Activated naive CD4-positive, alpha-beta T cell treated with anti-CD3 and anti-CD28 coated beads, Interleukin-2, amount 10 ng/mL, durations not matched to agents 7 days and 5 days (primary cell): Measurements from ENCODE around the gene MISP3.
A peak's percentile ranks its signal among the peaks of the same experiment; 100 is the strongest.

Experiments
- CTCF ChIA-PET: fragments of 350-600 bp; sonication (Branson Sonifier 250); formaldehyde crosslinking; loops from one replicate; lab custom pipeline; 2021; ENCODE audit warnings: antibody characterized with exemption; lab: Charles Lee
- DNase-seq: peaks from one replicate; pipeline ENCODE4 v3.0.0-alpha.2; 2020
- H3K27ac Mint-ChIP-seq: one replicate; pipeline ENCODE4 v1.8.0; 2021; ENCODE audit warnings: mild to moderate bottlenecking, moderate library complexity, mixed read lengths
- H3K27me3 Mint-ChIP-seq: one replicate; pipeline ENCODE4 v1.8.0; 2021; ENCODE audit warnings: mild to moderate bottlenecking, mixed read lengths
- H3K36me3 Mint-ChIP-seq: one replicate; pipeline ENCODE4 v1.8.0; 2021; ENCODE audit warnings: mixed read lengths
- H3K4me1 Mint-ChIP-seq: one replicate; pipeline ENCODE4 v1.8.0; 2021; ENCODE audit warnings: mixed read lengths
- H3K4me3 Mint-ChIP-seq: one replicate; pipeline ENCODE4 v1.8.0; 2021; ENCODE audit warnings: mild to moderate bottlenecking, moderate library complexity, mixed read lengths
- H3K9me3 Mint-ChIP-seq: one replicate; pipeline ENCODE4 v1.8.0; 2021; ENCODE audit warnings: mixed read lengths

The MISP3 gene

GRCh38 chr19:14118165-14119051 is 45.8 kb downstream of the MISP3 start:
- DNase-seq, result peak; percentile 56
- H3K9me3 Mint-ChIP-seq, result no peaks in the 10 kb centered on the region
- peak overlapping the region; percentile 86 for H3K4me3 Mint-ChIP-seq
- CTCF ChIA-PET, result interaction anchor here (0.5 kb wide), 1 partner anchor 82 kb away, joined by 3 read pairs; no protein-coding TSS in a partner anchor
- peak overlapping the region; percentile 88 for H3K27ac Mint-ChIP-seq
- no peaks in the 10 kb centered on the region for H3K27me3 Mint-ChIP-seq
- H3K36me3 Mint-ChIP-seq, result peaks cover 18% of the 10 kb centered on the region
- H3K4me1 Mint-ChIP-seq, result peaks cover 43% of the 10 kb centered on the region

- DNase-seq, result no peak
- peaks cover 39% of the 10 kb centered on the region for H3K4me1 Mint-ChIP-seq
- CTCF ChIA-PET, result interaction anchor here (1.6 kb wide), 1 partner anchor 17 kb away, joined by 4 read pairs; the partner anchor contains the start of gene ASF1B
- peak overlapping the region; percentile 39 for H3K27ac Mint-ChIP-seq
- H3K4me3 Mint-ChIP-seq, result peak overlapping the region; percentile 86
- no peaks in the 10 kb centered on the region for H3K9me3 Mint-ChIP-seq
- peaks cover 22% of the 10 kb centered on the region for H3K36me3 Mint-ChIP-seq
- H3K27me3 Mint-ChIP-seq, result no peaks in the 10 kb centered on the region
Measured at GRCh38 chr19:14119146-14119545, 46.6 kb downstream of the MISP3 start.

DNA sequence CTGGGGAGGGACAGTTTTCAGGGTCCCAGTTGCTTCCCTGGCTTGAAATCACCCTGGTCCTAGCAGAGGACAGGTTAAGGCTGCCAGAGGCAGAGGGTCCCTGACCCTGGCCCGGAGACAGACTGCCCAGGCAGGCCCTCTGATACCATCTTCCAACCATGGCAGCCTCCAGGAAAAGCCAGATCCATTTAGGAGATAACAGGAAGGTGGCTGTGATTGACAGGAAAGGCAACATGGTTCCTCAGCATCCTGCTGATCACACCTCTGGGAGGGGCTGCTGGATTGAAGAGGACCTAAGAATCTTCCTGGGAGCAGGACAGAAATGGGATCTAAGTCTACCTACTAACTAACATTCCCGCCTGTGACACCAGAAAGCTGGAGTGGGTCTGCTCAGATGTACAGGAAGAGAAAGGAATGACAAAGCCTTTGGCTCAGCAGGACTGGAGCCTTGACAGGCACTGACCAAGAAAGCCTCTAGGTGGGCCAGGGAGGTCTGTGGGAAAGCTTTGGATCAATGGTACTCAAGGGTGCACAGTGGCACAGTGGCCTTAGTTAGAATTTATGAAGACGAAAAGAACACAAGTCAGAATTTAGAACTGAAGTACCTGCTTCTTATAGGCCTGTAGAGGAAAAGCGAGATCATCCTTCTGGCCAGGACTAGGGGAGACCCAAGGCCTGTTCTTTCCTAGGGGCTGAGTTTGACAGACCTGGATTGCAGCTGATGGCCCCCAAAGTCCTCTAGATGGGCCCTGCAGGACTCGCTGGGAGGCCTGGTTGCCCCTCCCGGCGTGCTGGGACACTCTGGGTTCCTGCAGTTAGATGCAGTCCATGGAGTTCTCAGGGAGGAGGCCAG is 47.3 kb downstream of the MISP3 start:
- no peaks in the 10 kb centered on the region for H3K9me3 Mint-ChIP-seq
- peaks cover 27% of the 10 kb centered on the region for H3K36me3 Mint-ChIP-seq
- peaks cover 33% of the 10 kb centered on the region for H3K4me1 Mint-ChIP-seq
- H3K4me3 Mint-ChIP-seq, result no peak overlapping the region
- no peak overlapping the region for H3K27ac Mint-ChIP-seq
- DNase-seq, result no peak
- CTCF ChIA-PET, result interaction anchor here (1.6 kb wide), 1 partner anchor 17 kb away, joined by 4 read pairs; the partner anchor contains the start of gene ASF1B
- H3K27me3 Mint-ChIP-seq, result no peaks in the 10 kb centered on the region

DNA sequence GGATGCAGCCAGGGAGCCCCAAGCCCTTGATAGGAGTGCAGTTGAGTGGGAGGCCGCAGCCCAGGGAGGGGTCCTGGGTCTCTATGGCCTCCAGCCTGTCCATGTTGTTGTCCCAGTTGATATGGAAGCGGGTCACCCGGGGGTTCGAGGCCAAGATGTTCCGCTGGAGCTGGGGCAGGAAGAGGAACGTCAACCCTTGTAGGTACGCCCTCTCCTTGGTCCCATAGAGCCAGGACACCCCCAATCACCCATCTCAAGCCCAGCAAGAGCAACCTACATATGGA is 47.9 kb downstream of the MISP3 start:
- Mint-ChIP-seq H3K4me3 (no peak overlapping the region), H3K9me3 (no peaks in the 10 kb centered on the region), H3K27ac (no peak overlapping the region), H3K27me3 (no peaks in the 10 kb centered on the region), H3K36me3 (peaks cover 31% of the 10 kb centered on the region), H3K4me1 (peaks cover 29% of the 10 kb centered on the region)
- CTCF ChIA-PET, result interaction anchor here (1.6 kb wide), 1 partner anchor 16 kb away, joined by 4 read pairs; the partner anchor contains the start of gene ASF1B
- no peak for DNase-seq

GRCh38 chr19:14122924-14123323 is 50.3 kb downstream of the MISP3 start:
- H3K4me1 Mint-ChIP-seq, result peaks cover 17% of the 10 kb centered on the region
- H3K27me3 Mint-ChIP-seq, result no peaks in the 10 kb centered on the region
- no peak overlapping the region for H3K4me3 Mint-ChIP-seq
- no peaks in the 10 kb centered on the region for H3K9me3 Mint-ChIP-seq
- H3K36me3 Mint-ChIP-seq, result peaks cover 42% of the 10 kb centered on the region
- no peak for DNase-seq
- CTCF ChIA-PET, result interaction anchor here (0.6 to 2.2 kb wide), 4 partner anchors 8 to 220 kb away, joined by 3 to 8 read pairs (median 3); partner anchors contain the start of gene ASF1B
- no peak overlapping the region for H3K27ac Mint-ChIP-seq
